Measurements from ENCODE around the gene DGCR6.
"Not testable (repeated sequence)": the region's sequence is repeated elsewhere in the genome, so short reads cannot be mapped to it uniquely, and the experiment has no call there.

Gene DGCR6

DNA sequence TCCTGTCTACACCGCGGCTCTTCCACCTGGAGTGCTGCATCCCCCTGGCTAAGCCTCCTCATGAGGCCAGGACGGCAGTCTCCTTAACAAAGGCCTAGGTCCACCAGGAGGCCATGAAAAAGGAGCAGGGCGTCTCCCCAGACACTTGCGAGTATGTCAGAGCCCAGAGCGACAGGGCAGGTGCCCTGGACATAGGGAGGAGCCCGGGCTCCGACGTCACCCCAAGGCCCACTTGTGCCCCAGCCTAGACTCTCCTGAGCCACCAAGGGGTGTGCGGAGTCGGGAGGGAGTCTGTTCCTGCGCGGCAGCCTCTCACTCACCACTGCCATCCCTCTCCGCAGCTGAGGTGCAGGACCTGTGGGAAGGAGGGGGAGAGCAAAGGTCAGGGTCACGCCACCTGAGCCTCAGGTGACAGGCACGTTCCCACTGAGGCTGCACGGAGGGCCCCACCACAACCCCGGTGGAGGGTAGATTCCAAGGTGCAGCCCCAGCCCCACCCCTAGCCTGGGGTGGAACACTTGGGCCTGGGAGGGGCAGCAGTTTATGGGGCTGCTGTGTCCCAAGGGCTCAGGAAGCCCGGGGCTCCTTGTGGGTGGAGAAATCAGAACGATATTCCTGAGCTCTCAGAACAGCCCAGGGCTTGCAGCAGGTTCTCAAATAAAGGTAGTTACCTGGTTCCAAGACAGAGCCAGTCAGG lies 19.4 kb downstream of the DGCR6 start:
- no peak for TF ChIP-seq POLR2A (IDR thresholded peaks at IDR 0.05; ENCODE audit: low read depth, low read length)
- DNase-seq (ENCODE audit: insufficient read length, low spot score) = no peak
- no peak for FAIRE-seq

- DNase-seq (ENCODE audit: insufficient read length, low spot score) (no peak), FAIRE-seq (no peak)
- TF ChIP-seq POLR2A (IDR thresholded peaks at IDR 0.05; ENCODE audit: low read depth, low read length) = no peak
These were observed 20.9 kb downstream of the DGCR6 start for GRCh38 chr22:18927020-18927419.

DNA sequence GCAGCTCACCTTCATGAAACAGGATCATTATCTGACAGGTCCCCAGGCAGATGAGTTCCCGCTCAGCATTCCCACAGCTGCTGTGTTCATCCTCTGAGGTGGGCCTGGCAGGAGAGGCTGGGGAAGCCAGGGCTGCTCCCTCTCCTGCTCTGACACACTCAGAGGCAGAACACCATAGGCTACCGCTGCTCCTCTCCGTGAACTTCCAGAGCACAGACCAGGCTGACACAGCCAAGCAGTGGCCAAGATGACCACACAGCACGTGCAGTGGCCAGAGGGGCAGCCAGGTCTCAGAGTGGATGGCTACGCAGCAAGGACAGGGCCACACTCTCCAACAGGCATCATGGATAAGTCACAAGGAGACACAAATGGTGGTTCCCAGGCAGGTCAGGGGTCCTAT lies 21.5 kb downstream of the DGCR6 start:
- FAIRE-seq (no peak), DNase-seq (ENCODE audit: insufficient read length, low spot score) (no peak)
- no peak for TF ChIP-seq POLR2A (IDR thresholded peaks at IDR 0.05; ENCODE audit: low read depth, low read length)

DNA sequence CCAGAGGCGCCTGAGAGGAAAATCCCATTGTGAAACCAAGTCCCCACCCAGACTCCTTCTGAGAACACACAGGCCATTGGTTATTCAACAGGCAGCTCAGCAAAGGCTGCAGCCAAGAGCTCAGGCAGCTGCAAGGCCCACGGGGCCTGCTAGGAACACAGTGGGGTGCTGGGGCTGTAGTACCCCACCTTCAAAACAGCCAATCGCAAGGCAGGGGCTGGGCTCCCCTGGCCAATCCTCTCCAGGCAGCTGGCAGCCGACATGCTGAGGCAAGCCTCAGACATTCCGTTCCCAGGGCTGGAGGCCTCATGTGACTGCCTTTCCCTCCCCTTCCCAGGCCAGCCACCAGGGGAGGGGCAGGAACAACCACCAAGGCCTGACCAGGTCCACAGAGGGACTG lies 23.3 kb downstream of the DGCR6 start:
- TF ChIP-seq POLR2A (IDR thresholded peaks at IDR 0.05; ENCODE audit: low read depth, low read length) = no peak
- peak; percentile 93 for FAIRE-seq
- DNase-seq (ENCODE audit: insufficient read length, low spot score) = no peak

GRCh38 chr22:18931905-18932652 lies 26.0 kb downstream of the DGCR6 start:
- TF ChIP-seq POLR2A (IDR thresholded peaks at IDR 0.05; ENCODE audit: low read depth, low read length) = no peak
- FAIRE-seq = no peak

GRCh38 chr22:18933914-18934313 lies 27.8 kb downstream of the DGCR6 start:
- FAIRE-seq (no peak), DNase-seq (ENCODE audit: insufficient read length, low spot score) (no peak)
- TF ChIP-seq POLR2A (IDR thresholded peaks at IDR 0.05; ENCODE audit: low read depth, low read length) = no peak

More at GRCh38 chr22:18931905-18932652, 26.0 kb downstream of the DGCR6 start:
- DNase-seq (ENCODE audit: insufficient read length, low spot score) = no peak

GRCh38 chr22:18934688-18935087 lies 28.6 kb downstream of the DGCR6 start:
- not testable (repeated sequence) for DNase-seq (ENCODE audit: insufficient read length, low spot score); FAIRE-seq

GRCh38 chr22:18935889-18936529 lies 29.9 kb downstream of the DGCR6 start, which contains the start of gene PRODH:
PRODH (minus strand) TSS chr22:18936293; CDS start chr22:18936287, 6 bp downstream.
- DNase-seq (ENCODE audit: insufficient read length, low spot score) (no peak), FAIRE-seq (no peak)
- no peak for TF ChIP-seq POLR2A (IDR thresholded peaks at IDR 0.05; ENCODE audit: low read depth, low read length)

- not testable (repeated sequence) for FAIRE-seq; DNase-seq (ENCODE audit: insufficient read length, low spot score)
These were observed 32.6 kb downstream of the DGCR6 start for GRCh38 chr22:18938691-18939090.

GRCh38 chr22:18947105-18947504 lies 41.0 kb downstream of the DGCR6 start:
- not testable (repeated sequence) for FAIRE-seq; DNase-seq (ENCODE audit: insufficient read length, low spot score)

DNA sequence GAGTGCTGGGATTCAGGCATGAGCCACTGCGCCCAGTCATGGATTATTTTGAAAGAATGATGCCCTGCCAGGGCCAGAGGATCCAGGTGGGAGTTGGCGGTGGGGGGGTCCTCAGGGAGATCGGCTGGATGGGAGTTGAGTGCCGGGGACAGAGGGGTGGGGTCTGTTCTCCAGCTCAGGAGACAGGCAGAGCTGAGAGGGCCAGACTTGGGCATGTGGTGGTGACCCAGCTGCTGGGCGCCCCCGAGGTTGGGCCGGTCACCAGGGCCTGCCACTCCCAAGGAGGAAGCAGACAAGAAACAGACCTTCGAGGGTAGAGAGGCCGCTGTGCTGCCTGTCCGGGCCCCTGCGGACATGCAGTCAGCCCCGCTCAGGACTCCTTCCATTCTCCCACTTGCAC lies 41.8 kb downstream of the DGCR6 start:
- no peak for TF ChIP-seq POLR2A (IDR thresholded peaks at IDR 0.05; ENCODE audit: low read depth, low read length)
- FAIRE-seq = no peak
- DNase-seq (ENCODE audit: insufficient read length, low spot score) = no peak

- no peak for DNase-seq (ENCODE audit: insufficient read length, low spot score)
- no peak for FAIRE-seq
These were observed 44.0 kb downstream of the DGCR6 start for GRCh38 chr22:18950141-18950540.

GRCh38 chr22:18952022-18952421 lies 45.9 kb downstream of the DGCR6 start:
- no peak for TF ChIP-seq POLR2A (IDR thresholded peaks at IDR 0.05; ENCODE audit: low read depth, low read length)
- DNase-seq (ENCODE audit: insufficient read length, low spot score) = no peak
- no peak for FAIRE-seq

More at GRCh38 chr22:18950141-18950540, 44.0 kb downstream of the DGCR6 start:
- no peak for TF ChIP-seq POLR2A (IDR thresholded peaks at IDR 0.05; ENCODE audit: low read depth, low read length)

- not testable (repeated sequence) for DNase-seq (ENCODE audit: insufficient read length, low spot score); FAIRE-seq
These were observed 47.0 kb downstream of the DGCR6 start for GRCh38 chr22:18953128-18953527.

DNA sequence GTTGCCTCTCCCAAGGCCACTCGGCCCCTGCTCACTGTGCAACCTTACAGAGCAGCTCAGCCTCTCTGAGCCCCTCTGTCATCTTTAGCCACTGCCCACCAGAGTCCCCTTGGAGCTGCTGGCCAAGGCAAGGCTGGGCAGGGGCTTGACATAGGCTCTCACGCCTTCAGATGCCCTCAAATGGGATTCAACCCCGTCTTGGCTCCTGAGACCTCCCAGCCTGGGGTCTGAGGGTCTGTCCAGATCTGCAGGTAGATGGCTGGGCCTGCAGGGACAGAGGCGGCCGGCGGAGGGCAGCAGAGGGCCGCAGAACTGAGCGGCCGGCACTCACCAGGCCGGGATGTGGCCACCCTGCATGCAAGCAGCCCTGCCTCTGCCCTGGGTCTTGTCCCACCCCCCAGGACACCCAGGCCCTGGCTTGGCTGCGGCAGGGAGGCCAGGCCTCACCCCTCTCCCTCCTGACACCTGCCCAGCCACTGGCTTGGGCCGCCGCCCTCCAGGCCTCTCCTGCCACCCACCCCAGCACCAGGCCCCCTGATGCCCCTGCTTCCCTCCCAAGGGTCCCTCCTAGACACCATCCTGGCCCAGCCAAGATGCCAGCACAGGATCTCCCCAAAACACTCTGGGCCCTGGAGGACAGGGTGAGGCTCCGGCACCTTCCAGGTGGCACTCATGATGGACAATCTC lies 48.3 kb downstream of the DGCR6 start:
- DNase-seq (ENCODE audit: insufficient read length, low spot score) = peak; percentile 42
- FAIRE-seq = not testable (repeated sequence)

All from H54 (cell line).